Measurements from ENCODE around the gene ZNF436. TPM values are rescaled to one million over a fixed set of nuclear protein-coding genes. Genes with fewer than 3 reads are reported as not detected.
A peak's percentile ranks its signal among the peaks of the same experiment; 100 is the strongest.

The ZNF436 gene
- total RNA-seq, 1 donor from 2014 or later, result 15.4 TPM

DNA sequence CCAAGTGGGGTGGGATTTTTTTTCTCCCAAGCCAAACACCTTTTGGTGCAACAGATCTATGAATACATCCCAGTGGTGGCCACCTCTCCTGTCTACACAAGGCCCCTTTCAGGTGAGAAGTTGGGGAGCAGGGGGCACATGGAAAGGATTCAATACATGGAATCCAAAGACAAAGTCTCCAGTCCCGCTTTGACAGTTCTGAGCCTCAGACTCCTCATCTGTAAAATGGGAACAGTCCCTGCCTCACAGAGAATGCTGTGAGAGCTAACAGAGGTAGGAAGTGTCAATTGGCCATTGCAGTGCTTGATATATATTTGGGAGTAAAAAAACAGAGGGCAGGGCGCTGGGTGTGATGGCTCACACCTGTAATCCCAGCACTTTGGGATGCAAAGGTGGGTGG lies 26.7 kb upstream of the ZNF436 start:
- Histone ChIP-seq H3K9ac (no peak overlapping the region), H3K36me3 (no peaks in the 10 kb centered on the region), H4K20me1 (ENCODE audit: low read depth) (no peaks in the 10 kb centered on the region), H3K4me1 (peaks cover 8% of the 10 kb centered on the region), H3F3A (ENCODE audit: low read depth) (peaks cover 14% of the 10 kb centered on the region), H2AFZ (replicated peaks) (no peak overlapping the region), H3K27me3 (peaks cover 97% of the 10 kb centered on the region), H3K4me3 (no peak overlapping the region), H3K27ac (no peak overlapping the region), H3K79me2 (ENCODE audit: low read depth) (no peaks in the 10 kb centered on the region), H3K4me2 (no peak overlapping the region), H3K9me3 (ENCODE audit: low read depth) (no peaks in the 10 kb centered on the region)
- Mint-ChIP-seq H3K36me3 (peaks cover 5% of the 10 kb centered on the region), H3K27ac (no peak overlapping the region), H3K4me3 (no peak overlapping the region), H3K4me1 (peaks cover 25% of the 10 kb centered on the region), H3K9me3 (peaks cover 3% of the 10 kb centered on the region), H3K27me3 (ENCODE audit: insufficient read depth, low read depth) (peaks cover 10% of the 10 kb centered on the region)
- no peak for DNase-seq (ENCODE audit: low spot score)
- no peak for TF ChIP-seq EZH2 (IDR thresholded peaks at IDR 0.05)
- TF ChIP-seq, protein P1, sequence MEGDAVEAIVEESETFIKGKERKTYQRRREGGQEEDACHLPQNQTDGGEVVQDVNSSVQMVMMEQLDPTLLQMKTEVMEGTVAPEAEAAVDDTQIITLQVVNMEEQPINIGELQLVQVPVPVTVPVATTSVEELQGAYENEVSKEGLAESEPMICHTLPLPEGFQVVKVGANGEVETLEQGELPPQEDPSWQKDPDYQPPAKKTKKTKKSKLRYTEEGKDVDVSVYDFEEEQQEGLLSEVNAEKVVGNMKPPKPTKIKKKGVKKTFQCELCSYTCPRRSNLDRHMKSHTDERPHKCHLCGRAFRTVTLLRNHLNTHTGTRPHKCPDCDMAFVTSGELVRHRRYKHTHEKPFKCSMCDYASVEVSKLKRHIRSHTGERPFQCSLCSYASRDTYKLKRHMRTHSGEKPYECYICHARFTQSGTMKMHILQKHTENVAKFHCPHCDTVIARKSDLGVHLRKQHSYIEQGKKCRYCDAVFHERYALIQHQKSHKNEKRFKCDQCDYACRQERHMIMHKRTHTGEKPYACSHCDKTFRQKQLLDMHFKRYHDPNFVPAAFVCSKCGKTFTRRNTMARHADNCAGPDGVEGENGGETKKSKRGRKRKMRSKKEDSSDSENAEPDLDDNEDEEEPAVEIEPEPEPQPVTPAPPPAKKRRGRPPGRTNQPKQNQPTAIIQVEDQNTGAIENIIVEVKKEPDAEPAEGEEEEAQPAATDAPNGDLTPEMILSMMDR (IDR thresholded peaks at IDR 0.05), result no peak
- no peak for TF ChIP-seq EZH2phosphoT487 (IDR thresholded peaks at IDR 0.05)

DNA sequence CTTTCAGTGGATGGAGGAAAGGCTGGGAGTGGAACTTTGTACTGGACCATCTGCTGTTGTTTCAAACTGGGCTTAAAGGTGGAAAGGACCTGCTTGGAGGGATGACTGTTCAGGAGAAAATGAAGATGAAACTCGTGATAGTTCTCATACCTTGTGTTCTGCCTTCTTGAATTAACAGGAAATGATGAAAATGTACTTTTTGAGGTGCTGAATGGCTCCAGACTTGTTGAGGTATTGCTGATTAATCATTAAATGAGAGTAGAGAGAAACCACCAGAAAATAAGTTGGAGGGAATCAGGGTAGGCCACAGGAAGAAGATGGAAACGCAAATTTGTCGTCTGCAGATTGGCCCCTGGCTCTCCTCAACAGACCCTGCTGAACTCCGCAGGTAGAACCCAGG lies 26.2 kb upstream of the ZNF436 start:
- peaks cover 10% of the 10 kb centered on the region for H3K27me3 Mint-ChIP-seq (ENCODE audit: insufficient read depth, low read depth)
- no peak overlapping the region for H3K27ac ChIP-seq

DNA sequence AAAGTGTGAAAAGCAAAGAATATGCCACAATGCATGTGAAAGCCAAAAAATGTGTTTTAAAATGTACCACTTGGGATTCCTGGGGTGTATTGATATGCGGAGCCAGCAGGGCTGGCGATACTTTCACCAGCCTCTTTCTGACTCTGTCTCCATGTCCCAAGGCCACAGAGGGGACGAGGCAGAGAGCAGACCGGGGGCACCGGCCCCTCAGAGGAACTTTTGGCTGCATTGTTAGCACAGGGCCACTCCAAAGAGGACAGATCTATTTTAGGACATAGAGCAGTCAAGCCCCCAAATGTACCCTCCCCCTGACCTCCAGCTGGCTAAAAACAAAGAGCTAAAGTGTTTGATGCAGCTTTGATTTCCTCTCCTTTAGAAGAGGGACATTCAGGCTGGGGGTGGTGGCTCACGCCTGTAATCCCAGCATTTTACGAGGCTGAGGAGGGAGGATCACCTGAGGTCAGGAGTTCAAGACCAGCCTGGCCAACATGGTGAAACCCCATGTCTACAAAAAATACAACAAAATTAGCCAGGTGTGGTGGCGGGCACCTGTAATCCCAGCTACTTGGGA lies 25.6 kb upstream of the ZNF436 start:
- H3K27me3 ChIP-seq, result peaks cover 97% of the 10 kb centered on the region
- H3K4me1 Mint-ChIP-seq, result peaks cover 26% of the 10 kb centered on the region
- peaks cover 8% of the 10 kb centered on the region for H3K4me1 ChIP-seq
- no peak overlapping the region for H2AFZ ChIP-seq (replicated peaks)
- H3K9me3 ChIP-seq (ENCODE audit: low read depth), result no peaks in the 10 kb centered on the region
- H3K36me3 ChIP-seq, result no peaks in the 10 kb centered on the region
- DNase-seq (ENCODE audit: low spot score), result no peak
- peak overlapping the region; percentile 50 for H3K4me3 Mint-ChIP-seq
- peaks cover 13% of the 10 kb centered on the region for H3K27me3 Mint-ChIP-seq (ENCODE audit: insufficient read depth, low read depth)
- TF ChIP-seq EZH2 (IDR thresholded peaks at IDR 0.05), result no peak
- TF ChIP-seq, protein P1 (IDR thresholded peaks at IDR 0.05), result no peak
- TF ChIP-seq EZH2phosphoT487 (IDR thresholded peaks at IDR 0.05), result no peak
- H3K27ac ChIP-seq, result no peak overlapping the region
- H3K79me2 ChIP-seq (ENCODE audit: low read depth), result no peaks in the 10 kb centered on the region
- no peak overlapping the region for H3K4me3 ChIP-seq
- H3K4me2 ChIP-seq, result peak overlapping the region; percentile 25
- peaks cover 5% of the 10 kb centered on the region for H3K36me3 Mint-ChIP-seq
- H3K27ac Mint-ChIP-seq, result peak overlapping the region; percentile 94
- H4K20me1 ChIP-seq (ENCODE audit: low read depth), result no peaks in the 10 kb centered on the region
- H3K9me3 Mint-ChIP-seq, result peaks cover 3% of the 10 kb centered on the region
- peaks cover 14% of the 10 kb centered on the region for H3F3A ChIP-seq (ENCODE audit: low read depth)
- H3K9ac ChIP-seq, result no peak overlapping the region

More for the DNA sequence above, 26.2 kb upstream of the ZNF436 start:
- Mint-ChIP-seq H3K9me3 (peaks cover 3% of the 10 kb centered on the region), H3K36me3 (peaks cover 5% of the 10 kb centered on the region), H3K4me3 (no peak overlapping the region), H3K4me1 (peaks cover 25% of the 10 kb centered on the region), H3K27ac (no peak overlapping the region)
- H3K4me2 ChIP-seq, result no peak overlapping the region
- H3F3A ChIP-seq (ENCODE audit: low read depth), result peaks cover 14% of the 10 kb centered on the region
- no peaks in the 10 kb centered on the region for H3K79me2 ChIP-seq (ENCODE audit: low read depth)
- H3K4me1 ChIP-seq, result peaks cover 8% of the 10 kb centered on the region
- no peak overlapping the region for H2AFZ ChIP-seq (replicated peaks)
- no peak overlapping the region for H3K4me3 ChIP-seq
- TF ChIP-seq EZH2 (IDR thresholded peaks at IDR 0.05) (no peak), EZH2phosphoT487 (IDR thresholded peaks at IDR 0.05) (no peak)
- TF ChIP-seq, protein P1 (IDR thresholded peaks at IDR 0.05), result no peak
- no peaks in the 10 kb centered on the region for H3K36me3 ChIP-seq
- H3K9me3 ChIP-seq (ENCODE audit: low read depth), result no peaks in the 10 kb centered on the region
- H3K9ac ChIP-seq, result no peak overlapping the region
- no peaks in the 10 kb centered on the region for H4K20me1 ChIP-seq (ENCODE audit: low read depth)
- peaks cover 97% of the 10 kb centered on the region for H3K27me3 ChIP-seq
- DNase-seq (ENCODE audit: low spot score), result no peak
